Activated B cell treated with CpG ODN at 0.5 μM for 24 hours (primary cell): ENCODE measurements around the gene CTRB1. TPM values are rescaled to one million over a fixed set of nuclear protein-coding genes. Genes with fewer than 3 reads are reported as not detected.

Source experiments
- ATAC-seq: fragments of 200-7000 bp; cut with Tn5 transposase; one replicate; pipeline ENCODE4 v1.10.0; 2021; ENCODE audit warnings: low read depth, mild to moderate bottlenecking, moderate library complexity
- CTCF ChIA-PET: fragments of 350-600 bp; sonication (Branson Sonifier 250); formaldehyde crosslinking; loops from one replicate; lab custom pipeline; 2021; ENCODE audit warnings: antibody characterized with exemption; lab: Charles Lee
- POLR2A ChIA-PET: fragments of 350-600 bp; sonication (Branson Sonifier 250); formaldehyde crosslinking; loops from one replicate; lab custom pipeline; 2021; ENCODE audit warnings: antibody characterized with exemption; lab: Charles Lee
- DNase-seq: peaks from one replicate; pipeline ENCODE4 v3.0.0; 2022
- H3K27ac Mint-ChIP-seq: one replicate; pipeline ENCODE4 v1.8.0; 2020; ENCODE audit warnings: mixed read lengths
- H3K27me3 Mint-ChIP-seq: one replicate; pipeline ENCODE4 v1.8.0; 2021; ENCODE audit warnings: mixed read lengths
- H3K36me3 Mint-ChIP-seq: one replicate; pipeline ENCODE4 v1.8.0; 2021; ENCODE audit warnings: low read depth, mixed read lengths
- H3K4me1 Mint-ChIP-seq: one replicate; pipeline ENCODE4 v1.8.0; 2021; ENCODE audit warnings: mixed read lengths
- H3K4me3 Mint-ChIP-seq: one replicate; pipeline ENCODE4 v1.8.0; 2020; ENCODE audit warnings: mild to moderate bottlenecking, mixed read lengths
- H3K9me3 Mint-ChIP-seq: one replicate; pipeline ENCODE4 v1.8.0; 2020; ENCODE audit warnings: mixed read lengths
- intact Hi-C: fragments of 100-400 bp; cut with micrococcal nuclease; formaldehyde crosslinking; loops from one replicate; pipeline ENCODE4 v1.15.1; 2024
- total RNA-seq: library from RNA; stranded (reverse); gene quantifications from 2 replicates; pipeline ENCODE4 v1.2.3, GENCODE V29; 2022
- TF ChIP-seq, protein P1 (sequence below): fragments of 200-600 bp; IDR thresholded peaks from one replicate; pipeline ENCODE4 v1.8.0; 2022; ENCODE audit warnings: antibody characterized with exemption, mild to moderate bottlenecking

The CTRB1 gene
- total RNA-seq, 1 donor from 2014 or later: not detected

DNA sequence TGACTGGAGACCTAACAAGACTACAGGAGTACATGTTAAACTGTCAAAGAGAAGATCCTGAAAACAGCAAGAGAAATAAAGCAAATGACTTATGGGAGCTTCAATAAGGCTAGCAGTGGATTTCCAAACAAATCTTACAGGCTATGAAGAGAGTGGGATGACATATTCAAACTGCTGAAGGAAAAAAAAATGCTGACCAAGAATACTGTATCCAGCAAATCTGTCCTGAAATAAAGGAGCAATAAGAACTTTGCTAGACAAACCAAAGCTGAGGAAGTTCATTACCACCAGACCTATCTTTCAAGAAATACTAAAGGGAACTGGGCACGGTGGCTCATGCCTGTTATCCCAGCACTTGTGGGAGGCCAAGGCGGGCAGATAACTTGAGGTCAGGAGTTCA is 41.9 kb upstream of the CTRB1 start:
- TF ChIP-seq, protein P1, sequence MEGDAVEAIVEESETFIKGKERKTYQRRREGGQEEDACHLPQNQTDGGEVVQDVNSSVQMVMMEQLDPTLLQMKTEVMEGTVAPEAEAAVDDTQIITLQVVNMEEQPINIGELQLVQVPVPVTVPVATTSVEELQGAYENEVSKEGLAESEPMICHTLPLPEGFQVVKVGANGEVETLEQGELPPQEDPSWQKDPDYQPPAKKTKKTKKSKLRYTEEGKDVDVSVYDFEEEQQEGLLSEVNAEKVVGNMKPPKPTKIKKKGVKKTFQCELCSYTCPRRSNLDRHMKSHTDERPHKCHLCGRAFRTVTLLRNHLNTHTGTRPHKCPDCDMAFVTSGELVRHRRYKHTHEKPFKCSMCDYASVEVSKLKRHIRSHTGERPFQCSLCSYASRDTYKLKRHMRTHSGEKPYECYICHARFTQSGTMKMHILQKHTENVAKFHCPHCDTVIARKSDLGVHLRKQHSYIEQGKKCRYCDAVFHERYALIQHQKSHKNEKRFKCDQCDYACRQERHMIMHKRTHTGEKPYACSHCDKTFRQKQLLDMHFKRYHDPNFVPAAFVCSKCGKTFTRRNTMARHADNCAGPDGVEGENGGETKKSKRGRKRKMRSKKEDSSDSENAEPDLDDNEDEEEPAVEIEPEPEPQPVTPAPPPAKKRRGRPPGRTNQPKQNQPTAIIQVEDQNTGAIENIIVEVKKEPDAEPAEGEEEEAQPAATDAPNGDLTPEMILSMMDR: no peak
- no peak overlapping the region for H3K4me3 Mint-ChIP-seq
- intact Hi-C loops: no loop called here
- H3K4me1 Mint-ChIP-seq: peaks cover 2% of the 10 kb centered on the region
- no peak overlapping the region for H3K27ac Mint-ChIP-seq
- peaks cover 43% of the 10 kb centered on the region for H3K9me3 Mint-ChIP-seq
- DNase-seq (no peak), ATAC-seq (no peak)
- peaks cover 23% of the 10 kb centered on the region for H3K36me3 Mint-ChIP-seq
- ChIA-PET POLR2A (no interaction called here), CTCF (no interaction called here)
- no peaks in the 10 kb centered on the region for H3K27me3 Mint-ChIP-seq

DNA sequence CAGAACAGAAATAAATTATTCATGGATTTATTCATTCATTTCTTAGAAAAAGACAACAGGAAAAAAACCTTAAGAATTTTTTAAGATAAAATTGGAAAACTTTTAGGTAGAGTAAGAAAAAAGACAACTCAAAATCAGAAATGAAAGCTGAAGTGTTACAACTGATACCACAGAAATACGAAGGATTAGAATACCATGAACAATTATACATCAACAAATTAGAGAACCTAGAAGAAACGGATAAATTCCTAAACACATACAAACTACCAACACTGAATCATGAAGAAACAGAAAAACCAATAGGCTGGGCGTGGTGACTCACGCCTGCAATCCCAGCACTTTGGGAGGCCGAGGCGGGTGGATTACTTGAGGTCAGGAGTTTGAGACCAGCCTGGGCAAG is 39.6 kb upstream of the CTRB1 start:
- peaks cover 9% of the 10 kb centered on the region for H3K36me3 Mint-ChIP-seq
- no peak overlapping the region for H3K27ac Mint-ChIP-seq
- H3K9me3 Mint-ChIP-seq: peaks cover 26% of the 10 kb centered on the region
- no peak overlapping the region for H3K4me3 Mint-ChIP-seq
- CTCF ChIA-PET: no interaction called here
- POLR2A ChIA-PET: no interaction called here
- H3K4me1 Mint-ChIP-seq: peaks cover 2% of the 10 kb centered on the region
- intact Hi-C loops: no loop called here
- no peaks in the 10 kb centered on the region for H3K27me3 Mint-ChIP-seq
- DNase-seq (no peak), ATAC-seq (no peak)
- TF ChIP-seq, protein P1: no peak

DNA sequence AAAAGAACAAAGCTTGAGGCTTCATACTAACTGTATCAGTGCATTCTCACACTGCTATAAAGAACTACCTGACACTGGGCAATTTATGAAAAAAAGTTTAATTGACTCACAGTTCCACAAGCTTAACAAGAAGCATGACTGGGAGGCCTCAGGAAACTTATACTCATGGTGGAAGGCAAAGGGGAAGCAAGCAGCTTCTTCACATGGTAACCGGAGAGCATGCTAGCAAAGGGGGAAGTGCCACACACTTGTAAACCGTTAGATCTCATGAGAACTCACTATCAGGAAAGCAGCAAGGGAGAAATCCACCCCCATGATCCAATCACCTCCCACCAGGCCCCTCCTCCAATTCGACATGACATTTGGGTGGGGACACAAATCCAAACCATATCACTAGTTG is 37.2 kb upstream of the CTRB1 start:
- DNase-seq: no peak
- H3K27me3 Mint-ChIP-seq: peaks cover 9% of the 10 kb centered on the region
- no peak for ATAC-seq
- H3K4me3 Mint-ChIP-seq: no peak overlapping the region
- H3K27ac Mint-ChIP-seq: no peak overlapping the region
- intact Hi-C loops: no loop called here
- TF ChIP-seq, protein P1: no peak
- ChIA-PET POLR2A (no interaction called here), CTCF (no interaction called here)
- peaks cover 16% of the 10 kb centered on the region for H3K9me3 Mint-ChIP-seq
- peaks cover 2% of the 10 kb centered on the region for H3K4me1 Mint-ChIP-seq
- H3K36me3 Mint-ChIP-seq: peaks cover 3% of the 10 kb centered on the region

DNA sequence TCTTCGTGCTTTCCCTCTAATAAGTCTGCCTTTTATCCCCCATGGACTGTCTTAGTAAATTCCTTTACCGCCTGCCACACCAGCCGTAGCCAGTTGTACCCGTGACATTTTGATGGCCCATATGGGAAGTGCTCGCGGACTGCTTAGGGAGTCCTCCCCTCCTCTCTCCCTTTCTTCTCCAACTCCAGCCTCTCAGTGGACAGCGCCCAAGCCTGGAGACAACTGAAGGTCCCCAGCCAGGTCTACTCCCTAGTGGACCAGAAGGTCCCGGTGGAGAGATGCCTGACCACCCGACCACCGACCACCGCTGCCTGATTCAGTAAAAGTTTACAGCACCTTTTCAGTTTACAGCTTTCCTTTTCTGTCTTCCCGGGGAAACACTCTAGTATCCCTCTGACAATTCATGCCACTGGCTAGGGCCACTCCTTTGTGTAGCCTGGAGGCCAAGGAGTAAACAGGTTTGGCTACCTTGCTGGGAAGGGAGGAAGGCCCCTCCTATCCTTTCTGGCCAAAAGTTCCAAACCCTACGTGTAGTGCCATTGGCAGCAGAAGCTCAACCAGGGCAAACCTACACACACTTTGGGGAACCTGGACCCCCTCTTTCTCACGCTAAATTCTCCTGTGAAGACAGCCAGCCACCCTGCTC is 29.8 kb upstream of the CTRB1 start:
- TF ChIP-seq, protein P1: no peak
- ChIA-PET POLR2A (no interaction called here), CTCF (interaction anchor here (1.1 kb wide), 1 partner anchor 10 kb away, joined by 4 read pairs; no protein-coding TSS in a partner anchor)
- ATAC-seq (no peak), DNase-seq (no peak)
- H3K4me1 Mint-ChIP-seq: no peaks in the 10 kb centered on the region
- no peak overlapping the region for H3K27ac Mint-ChIP-seq
- no peak overlapping the region for H3K4me3 Mint-ChIP-seq
- H3K36me3 Mint-ChIP-seq: no peaks in the 10 kb centered on the region
- H3K9me3 Mint-ChIP-seq: no peaks in the 10 kb centered on the region
- H3K27me3 Mint-ChIP-seq: peaks cover 29% of the 10 kb centered on the region
- intact Hi-C loops: no loop called here

DNA sequence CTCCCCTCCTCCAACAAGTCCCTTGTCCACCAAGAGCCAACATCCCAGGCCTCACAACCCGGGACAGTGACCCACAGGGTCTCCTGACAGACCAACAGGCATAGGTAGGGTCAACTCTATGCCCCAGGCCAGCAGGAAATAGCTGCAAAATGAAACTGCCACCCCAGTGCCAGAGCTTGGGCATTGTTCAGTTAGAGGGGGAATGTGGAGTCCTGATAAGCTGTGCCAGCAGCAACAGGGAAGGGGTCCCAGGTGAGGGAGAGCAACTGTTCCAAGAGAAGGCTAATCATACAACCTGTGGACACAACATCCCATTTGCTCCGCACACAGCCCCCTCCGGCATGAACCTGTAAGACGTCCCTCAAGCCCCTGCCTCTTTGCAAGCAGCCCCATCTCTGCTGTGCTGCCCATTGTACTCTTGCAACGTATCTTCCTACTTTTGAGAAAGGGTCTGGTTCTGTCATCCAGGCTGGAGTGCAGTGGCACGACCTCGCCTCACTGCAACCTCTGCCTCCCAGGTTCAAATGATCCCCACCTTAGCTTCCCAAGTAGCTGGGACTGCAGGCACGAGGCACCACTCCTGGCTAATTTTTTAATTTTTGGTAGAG is 29.0 kb upstream of the CTRB1 start:
- Mint-ChIP-seq H3K9me3 (no peaks in the 10 kb centered on the region), H3K27me3 (peaks cover 28% of the 10 kb centered on the region), H3K4me1 (no peaks in the 10 kb centered on the region), H3K27ac (no peak overlapping the region), H3K4me3 (no peak overlapping the region), H3K36me3 (no peaks in the 10 kb centered on the region)
- TF ChIP-seq, protein P1: no peak
- ATAC-seq (no peak), DNase-seq (no peak)
- intact Hi-C loops: no loop called here
- CTCF ChIA-PET: no interaction called here
- POLR2A ChIA-PET: no interaction called here
